Lower lobe of right lung (tissue), 2 donors: Measurements from ENCODE around the gene ZNF536. TPM values are rescaled to one million over a fixed set of nuclear protein-coding genes. Genes with fewer than 3 reads are reported as not detected.
A peak's percentile ranks its signal among the peaks of the same experiment; 100 is the strongest.

Source experiments
- ATAC-seq, 2 donors: fragments of 200-7000 bp; cut with Tn5 transposase; one replicate each; pipeline ENCODE4 v1.9.1; 2020 to 2022; ENCODE audit warnings: mild to moderate bottlenecking in 2 of 2, moderate library complexity in 2 of 2
- DNase-seq: peaks from one replicate; pipeline ENCODE4 v3.0.0-alpha.2; 2020
- H3K27ac ChIP-seq: fragments of 200-600 bp; one replicate; pipeline ENCODE4 v1.8.0; 2022
- H3K27me3 ChIP-seq: fragments of 200-600 bp; one replicate; pipeline ENCODE4 v1.8.0; 2022; ENCODE audit warnings: low read depth
- H3K36me3 ChIP-seq: fragments of 200-600 bp; one replicate; pipeline ENCODE4 v1.8.0; 2022; ENCODE audit warnings: mild to moderate bottlenecking
- H3K4me1 ChIP-seq: fragments of 200-600 bp; one replicate; pipeline ENCODE4 v1.8.0; 2022
- H3K4me3 ChIP-seq: fragments of 200-600 bp; one replicate; pipeline ENCODE4 v1.8.0; 2022; ENCODE audit warnings: mild to moderate bottlenecking
- H3K9me3 ChIP-seq: fragments of 200-600 bp; one replicate; pipeline ENCODE4 v1.8.0; 2022
- CTCF ChIP-seq: fragments of 200-600 bp; IDR thresholded peaks from one replicate; pipeline ENCODE4 v1.8.0; 2022; ENCODE audit warnings: antibody characterized with exemption, mild to moderate bottlenecking
- intact Hi-C: fragments of 100-400 bp; cut with DNase I; formaldehyde crosslinking; loops from one replicate; pipeline ENCODE4 v1.11.0; 2022
- total RNA-seq: library from RNA; stranded (reverse); fragmentation: NEBNext Ultra II Directional; extraction: Animal tissue kit (Norgen Biotek cat#: 25700); gene quantifications from one replicate; pipeline ENCODE4 v1.2.1, GENCODE V29; 2021
- donor health status: DM: no; HTN: yes; CAD: no; lungs with severe emphysema.

ZNF536 gene
- total RNA-seq, 1 donor from 2014 or later = 0.12 TPM

DNA sequence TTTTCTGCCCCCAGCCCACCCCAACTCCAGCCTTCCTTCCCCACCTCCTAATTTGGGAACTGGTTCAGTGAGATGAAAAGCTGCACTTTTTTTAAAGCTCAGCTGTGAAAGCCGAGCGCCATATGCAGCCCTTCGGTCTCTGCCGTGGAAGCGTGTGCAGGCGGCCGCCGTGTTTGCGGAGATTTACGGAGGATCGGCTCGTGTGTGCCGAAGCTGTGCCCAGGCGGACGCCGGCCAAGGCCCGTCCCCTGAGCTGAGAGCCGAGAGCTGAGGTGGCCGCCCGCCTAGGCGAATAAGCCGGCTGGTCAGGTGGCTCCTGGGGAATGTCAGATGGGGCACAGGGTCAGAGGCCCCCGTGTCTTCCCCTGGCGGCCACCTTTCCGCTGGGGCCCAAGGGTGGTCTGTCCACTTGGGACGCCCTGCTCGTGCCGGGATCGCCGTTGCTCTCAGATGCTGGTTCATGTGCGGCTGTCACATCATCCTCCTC lies 78.7 kb downstream of the ZNF536 start:
- Histone ChIP-seq H3K9me3 (no peaks in the 10 kb centered on the region), H3K27ac (no peak overlapping the region), H3K4me1 (no peaks in the 10 kb centered on the region), H3K36me3 (no peaks in the 10 kb centered on the region), H3K4me3 (peak overlapping the region; percentile 41), H3K27me3 (peaks cover 3% of the 10 kb centered on the region)
- DNase-seq (no peak), ATAC-seq (no peak)
- no peak for TF ChIP-seq CTCF
- intact Hi-C loops = no loop called here

DNA sequence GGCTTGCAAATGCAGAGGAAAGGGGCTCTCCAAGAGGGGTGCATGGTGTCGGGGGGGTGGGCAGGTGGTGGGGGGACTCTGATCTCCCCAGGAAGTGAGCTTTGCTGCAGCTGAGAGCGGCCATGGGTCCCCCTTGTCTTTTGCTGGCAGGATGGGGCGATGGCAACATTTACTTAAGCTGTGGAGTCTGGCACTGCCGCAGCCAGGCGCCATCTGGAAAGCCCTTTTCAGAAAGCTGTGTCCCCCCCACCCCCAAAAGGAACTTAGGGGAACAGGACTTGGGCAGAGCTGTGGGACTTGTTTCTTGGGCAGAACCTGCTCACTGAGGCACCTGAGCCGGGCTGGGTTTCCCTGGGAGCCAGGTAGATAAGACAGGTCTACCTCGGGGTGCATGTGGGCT lies 80.7 kb downstream of the ZNF536 start:
- Histone ChIP-seq H3K27ac (no peak overlapping the region), H3K4me1 (no peaks in the 10 kb centered on the region), H3K36me3 (no peaks in the 10 kb centered on the region), H3K4me3 (no peak overlapping the region), H3K27me3 (peaks cover 3% of the 10 kb centered on the region), H3K9me3 (no peaks in the 10 kb centered on the region)
- DNase-seq = no peak
- ATAC-seq = no peak
- TF ChIP-seq CTCF = no peak
- intact Hi-C loops = no loop called here

- H3K27ac ChIP-seq = no peak overlapping the region
- ATAC-seq = no peak
- no peaks in the 10 kb centered on the region for H3K4me1 ChIP-seq
- no peak for DNase-seq
- intact Hi-C loops = no loop called here
- no peak overlapping the region for H3K4me3 ChIP-seq
- no peaks in the 10 kb centered on the region for H3K36me3 ChIP-seq
- TF ChIP-seq CTCF = no peak
- no peaks in the 10 kb centered on the region for H3K9me3 ChIP-seq
- H3K27me3 ChIP-seq = peaks cover 3% of the 10 kb centered on the region
Observed at GRCh38 chr19:30453743-30454142, 81.6 kb downstream of the ZNF536 start.

GRCh38 chr19:30455881-30456280 lies 83.7 kb downstream of the ZNF536 start:
- no peak overlapping the region for H3K4me3 ChIP-seq
- intact Hi-C loops = no loop called here
- H3K36me3 ChIP-seq = no peaks in the 10 kb centered on the region
- H3K27ac ChIP-seq = no peak overlapping the region
- TF ChIP-seq CTCF = no peak
- ATAC-seq (no peak), DNase-seq (no peak)
- H3K9me3 ChIP-seq = no peaks in the 10 kb centered on the region
- no peaks in the 10 kb centered on the region for H3K4me1 ChIP-seq
- H3K27me3 ChIP-seq = peaks cover 2% of the 10 kb centered on the region

- Histone ChIP-seq H3K4me3 (no peak overlapping the region), H3K9me3 (no peaks in the 10 kb centered on the region), H3K27me3 (no peaks in the 10 kb centered on the region), H3K36me3 (no peaks in the 10 kb centered on the region), H3K4me1 (no peaks in the 10 kb centered on the region), H3K27ac (no peak overlapping the region)
- ATAC-seq (no peak), DNase-seq (no peak)
- intact Hi-C loops = no loop called here
- no peak for TF ChIP-seq CTCF
Observed at GRCh38 chr19:30457484-30457883, 85.3 kb downstream of the ZNF536 start.

DNA sequence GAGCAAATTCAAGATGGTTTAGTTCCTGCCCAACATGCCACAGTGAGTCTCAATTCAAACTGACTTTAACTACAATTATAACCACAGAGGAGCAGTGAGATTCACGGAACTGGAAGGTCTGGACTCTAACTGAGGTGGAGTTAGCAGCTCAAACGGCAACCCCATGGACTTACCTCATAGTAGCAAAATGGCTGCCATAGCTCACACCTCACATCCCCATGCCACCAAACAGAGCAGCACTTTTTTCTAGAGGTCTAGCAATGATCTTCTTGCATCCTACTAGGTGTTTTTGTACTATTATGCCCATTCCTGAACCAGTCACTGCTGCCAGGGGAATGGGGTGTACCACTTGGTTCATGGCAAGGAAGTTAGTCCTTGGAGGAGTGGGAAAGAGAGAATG lies 87.7 kb downstream of the ZNF536 start:
- TF ChIP-seq CTCF = no peak
- H3K4me1 ChIP-seq = no peaks in the 10 kb centered on the region
- H3K4me3 ChIP-seq = no peak overlapping the region

More for the DNA sequence above, 87.7 kb downstream of the ZNF536 start:
- H3K36me3 ChIP-seq = no peaks in the 10 kb centered on the region
- intact Hi-C loops = no loop called here
- ATAC-seq = no peak
- no peak overlapping the region for H3K27ac ChIP-seq
- H3K9me3 ChIP-seq = no peaks in the 10 kb centered on the region
- DNase-seq = no peak
- H3K27me3 ChIP-seq = no peaks in the 10 kb centered on the region
